Left lobe of liver (tissue), 2 donors: ENCODE measurements around the gene SLC6A7. TPM values are rescaled to one million over a fixed set of nuclear protein-coding genes. Genes with fewer than 3 reads are reported as not detected.

Experiments
- ATAC-seq: fragments of 200-7000 bp; cut with Tn5 transposase; one replicate; pipeline ENCODE4 v1.9.1; 2020; ENCODE audit warnings: mild to moderate bottlenecking, moderate library complexity
- DNase-seq: peaks from one replicate; pipeline ENCODE4 v3.0.0-alpha.2; 2020; ENCODE audit warnings: low spot score
- total RNA-seq: library from RNA; stranded (reverse); gene quantifications from one replicate; pipeline ENCODE4 v1.2.1, GENCODE V29; 2021
- donor health status: DM: no; HTN: no; CAD: no; lungs with moderate emphysema.
- donor health status: DM: no; HTN: yes; CAD: no.

Gene SLC6A7
- total RNA-seq, 1 donor from 2014 or later, result not detected

DNA sequence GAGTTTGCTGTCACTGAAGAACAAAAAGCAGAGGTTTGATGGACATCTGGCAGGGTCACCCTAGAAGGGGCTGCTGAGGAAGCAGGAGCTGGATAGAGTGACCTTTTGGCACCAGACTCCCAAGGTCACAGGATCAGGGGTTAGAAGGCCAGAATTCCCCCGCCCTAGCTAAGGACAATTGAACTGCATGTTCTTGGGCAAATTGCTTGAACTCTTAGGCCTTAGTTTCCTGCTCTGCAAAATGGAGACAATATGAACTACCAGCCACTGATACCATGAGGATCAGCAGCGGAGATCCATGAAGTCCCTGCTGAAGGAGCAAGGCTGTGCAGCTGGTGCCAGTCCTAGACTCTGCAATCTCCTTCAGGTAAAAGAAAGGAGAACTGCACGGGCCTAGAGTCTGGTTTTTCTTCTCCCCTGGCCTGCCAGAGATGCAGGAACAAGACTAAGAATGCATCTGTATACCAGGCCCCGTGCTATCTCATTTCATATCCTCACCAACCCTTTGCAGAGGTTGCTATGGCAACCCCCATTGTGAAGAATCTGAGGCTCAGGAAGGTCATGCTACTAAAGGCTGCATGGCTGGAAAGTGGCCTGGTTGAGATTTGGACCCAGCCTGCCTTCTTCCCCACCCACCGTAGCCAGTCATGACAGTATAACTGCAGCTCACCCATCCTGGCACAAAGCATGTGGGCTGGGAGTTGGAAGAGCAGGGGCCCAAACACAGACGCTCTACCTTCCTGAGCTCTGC, 66.0 kb downstream of the SLC6A7 start:
- ATAC-seq (no peak), DNase-seq (no peak)

DNA sequence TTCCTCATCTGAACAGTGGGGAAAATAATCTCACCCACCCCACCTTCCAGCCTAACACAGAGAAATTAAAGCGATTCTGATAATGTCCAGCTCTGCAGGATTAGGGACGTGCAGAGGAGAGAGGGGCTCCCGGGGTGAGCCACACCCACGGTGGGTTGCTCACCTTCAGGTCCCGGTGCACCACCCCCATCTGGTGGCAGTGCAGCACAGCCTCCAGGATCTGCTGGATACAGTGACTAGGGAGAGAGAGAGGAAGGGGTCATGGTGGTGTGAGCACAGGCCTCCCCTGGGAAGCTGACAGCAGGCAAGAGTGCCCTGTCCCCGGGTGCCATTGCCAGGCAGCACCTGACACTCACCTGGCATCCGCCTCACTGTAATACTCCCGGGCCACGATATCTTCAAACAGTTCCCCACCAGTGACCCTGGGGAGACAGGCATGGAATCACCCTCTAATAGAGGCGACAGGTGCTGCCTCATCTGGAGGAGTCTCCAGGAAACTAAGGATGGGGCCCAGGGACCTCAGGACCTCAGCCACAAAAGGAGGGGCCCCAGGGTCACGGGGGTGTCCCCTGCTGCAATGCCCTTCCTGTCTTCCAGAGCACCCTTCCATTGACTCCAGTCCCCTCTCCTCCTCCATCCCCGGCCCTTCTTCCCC, 66.7 kb downstream of the SLC6A7 start:
- ATAC-seq, result no peak
- no peak for DNase-seq

DNA sequence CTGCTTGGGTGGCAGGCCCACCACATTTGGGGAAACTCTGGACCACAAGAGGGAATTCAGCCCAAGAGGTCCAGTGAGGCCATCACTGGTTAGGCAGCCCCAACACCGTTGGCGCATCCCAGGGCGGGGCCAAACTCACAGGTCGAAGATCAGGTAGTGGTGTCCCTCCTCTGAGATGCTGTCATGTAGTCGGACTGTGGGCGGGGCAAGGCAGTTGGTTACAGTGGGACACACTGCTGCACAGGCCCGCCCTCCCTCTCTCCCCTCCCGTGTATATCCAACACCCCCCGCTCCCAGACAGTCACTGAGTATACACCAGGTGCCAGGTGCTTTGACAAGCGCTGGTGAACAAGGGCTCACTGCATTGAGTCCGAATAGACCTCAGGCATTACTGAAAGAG, 67.6 kb downstream of the SLC6A7 start:
- DNase-seq, result no peak
- no peak for ATAC-seq

DNA sequence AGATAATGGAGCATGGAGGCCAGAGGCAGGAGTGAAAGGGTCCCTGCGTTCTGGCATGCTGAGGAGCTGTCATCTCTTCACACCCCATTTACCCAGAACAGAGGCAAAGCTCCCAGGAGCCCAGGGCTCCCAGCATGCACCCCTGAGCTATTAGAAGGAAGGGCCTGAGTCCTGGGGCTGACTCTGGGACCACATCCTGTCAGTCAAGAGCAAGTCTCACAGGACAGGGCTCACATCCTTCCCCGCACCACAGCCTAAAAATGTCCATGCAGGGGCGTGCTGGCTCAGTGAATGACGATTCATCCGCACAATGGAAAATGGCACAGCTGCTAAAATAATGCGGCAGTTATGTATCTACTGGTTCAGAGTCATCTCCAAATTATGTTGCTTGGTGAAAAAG, 68.3 kb downstream of the SLC6A7 start:
- no peak for DNase-seq

More for the DNA sequence above, 68.3 kb downstream of the SLC6A7 start:
- ATAC-seq, result no peak

Other genes with a start within 250 kb of the SLC6A7 start
- not detected for gene PDE6A, start 245.3 kb upstream of the SLC6A7 start, total RNA-seq
- 1.3 TPM for gene SLC26A2, start 229.3 kb upstream of the SLC6A7 start, total RNA-seq
- 2.7 TPM for gene TIGD6, start 189.4 kb upstream of the SLC6A7 start, total RNA-seq
- 9.1 TPM for gene HMGXB3, start 189.3 kb upstream of the SLC6A7 start, total RNA-seq
- gene CSF1R, start 103.5 kb upstream of the SLC6A7 start, total RNA-seq, result 15.2 TPM
- 12.8 TPM for gene PDGFRB, start 34.2 kb upstream of the SLC6A7 start, total RNA-seq
- gene CDX1, start 23.3 kb upstream of the SLC6A7 start, total RNA-seq, result 0.15 TPM
- not detected for gene CAMK2A, start 99.7 kb downstream of the SLC6A7 start, total RNA-seq
- gene ARSI, start 112.8 kb downstream of the SLC6A7 start, total RNA-seq, result 0.43 TPM
- 9.9 TPM for gene TCOF1, start 167.6 kb downstream of the SLC6A7 start, total RNA-seq
- 89.1 TPM for gene CD74, start 222.8 kb downstream of the SLC6A7 start, total RNA-seq